Left cardiac atrium (tissue), 4 donors: ENCODE data around the gene PPP2R2C. TPM values are rescaled to one million over a fixed set of nuclear protein-coding genes. Genes with fewer than 3 reads are reported as not detected.

Experiments used
- ATAC-seq, 2 donors: fragments of 200-7000 bp; cut with Tn5 transposase; one replicate each; pipeline ENCODE4 v1.9.1; 2020; ENCODE audit warnings: mild to moderate bottlenecking in 2 of 2, moderate library complexity in 2 of 2
- DNase-seq: peaks from one replicate; pipeline ENCODE4 v3.0.0-alpha.2; 2020
- intact Hi-C, 2 donors: fragments of 100-400 bp; cut with DNase I; formaldehyde crosslinking; loops; one replicate each; pipeline versions ENCODE4 v1.14.1 to v1.15.1; 2022 to 2023
- total RNA-seq, 2 donors: library from RNA; stranded (reverse); fragmentation: NEBNext Ultra II Directional; extraction: Animal tissue kit (Norgen Biotek cat#: 25700); gene quantifications; one replicate each; pipeline ENCODE4 v1.2.1, GENCODE V29; 2021
- donor health status: DM: no; HTN: yes; CAD: no.
- donor health status: DM: no; HTN: yes; CAD: no; lungs with severe emphysema.
- donor health status: DM: yes; HTN: yes; CAD: no.
- donor health status: Dilated cardiomyopathy.

The PPP2R2C gene
- total RNA-seq, 2 donors from 2014 or later, result 4.8 to 5.2 TPM

- DNase-seq (no peak), ATAC-seq (no peak)
- intact Hi-C loops, result no loop called here
Observed at GRCh38 chr4:6360385-6360784, 112.0 kb downstream of the PPP2R2C start.

GRCh38 chr4:6359536-6360308, 112.7 kb downstream of the PPP2R2C start:
- DNase-seq, result no peak
- no peak for ATAC-seq
- intact Hi-C loops, result no loop called here

- DNase-seq (no peak), ATAC-seq (no peak)
- intact Hi-C loops, result no loop called here
Observed at GRCh38 chr4:6357476-6357875, 114.9 kb downstream of the PPP2R2C start.

GRCh38 chr4:6356076-6356560, 116.3 kb downstream of the PPP2R2C start:
- no peak for DNase-seq

GRCh38 chr4:6355052-6355451, 117.4 kb downstream of the PPP2R2C start:
- intact Hi-C loops, result no loop called here
- no peak for ATAC-seq
- DNase-seq, result no peak

More at GRCh38 chr4:6356076-6356560, 116.3 kb downstream of the PPP2R2C start:
- intact Hi-C loops, result no loop called here
- no peak for ATAC-seq

- ATAC-seq, result no peak
- intact Hi-C loops, result no loop called here
- no peak for DNase-seq
Observed at GRCh38 chr4:6354626-6355025, 117.8 kb downstream of the PPP2R2C start.

GRCh38 chr4:6354119-6354518, 118.3 kb downstream of the PPP2R2C start:
- DNase-seq (no peak), ATAC-seq (no peak)
- intact Hi-C loops, result no loop called here

- DNase-seq, result no peak
- intact Hi-C loops, result no loop called here
- ATAC-seq, result no peak
Observed at GRCh38 chr4:6352031-6352692, 120.3 kb downstream of the PPP2R2C start.

- DNase-seq (no peak), ATAC-seq (no peak)
- intact Hi-C loops, result no loop called here
Observed at GRCh38 chr4:6351246-6352000, 121.0 kb downstream of the PPP2R2C start.

- no peak for DNase-seq
- no peak for ATAC-seq
- intact Hi-C loops, result no loop called here
Observed at GRCh38 chr4:6350646-6351045, 121.8 kb downstream of the PPP2R2C start.

GRCh38 chr4:6349896-6350603, 122.4 kb downstream of the PPP2R2C start:
- DNase-seq (no peak), ATAC-seq (no peak)
- intact Hi-C loops, result no loop called here

- ATAC-seq (no peak), DNase-seq (no peak)
- intact Hi-C loops, result no loop called here
Observed at GRCh38 chr4:6348408-6348807, 124.0 kb downstream of the PPP2R2C start.

- DNase-seq, result no peak
- intact Hi-C loops, result no loop called here
- no peak for ATAC-seq
Observed at GRCh38 chr4:6347511-6348045, 124.8 kb downstream of the PPP2R2C start.

GRCh38 chr4:6346373-6347110, 125.9 kb downstream of the PPP2R2C start:
- ATAC-seq, result no peak
- intact Hi-C loops, result no loop called here
- no peak for DNase-seq

GRCh38 chr4:6345866-6346265, 126.5 kb downstream of the PPP2R2C start:
- intact Hi-C loops, result no loop called here
- DNase-seq (no peak), ATAC-seq (no peak)

GRCh38 chr4:6345096-6345830, 127.2 kb downstream of the PPP2R2C start:
- intact Hi-C loops, result no loop called here
- DNase-seq (no peak), ATAC-seq (no peak)

GRCh38 chr4:6343939-6344408, 128.4 kb downstream of the PPP2R2C start:
- no peak for ATAC-seq
- intact Hi-C loops, result no loop called here
- DNase-seq, result no peak
